ENCODE results near the gene CCNDBP1.
"Not testable (repeated sequence)": the region's sequence is repeated elsewhere in the genome, so short reads cannot be mapped to it uniquely, and the experiment has no call there.

CCNDBP1 gene

GRCh38 chr15:43214169-43214568, 29.0 kb downstream of the CCNDBP1 start:
- H3K9me3 ChIP-seq: peaks cover 3% of the 10 kb centered on the region; the same call in 1 of the 2 replicates
- TF ChIP-seq Cebpa-rat (IDR thresholded peaks at IDR 0.05): no peak
- no peaks in the 10 kb centered on the region for H3K27me3 ChIP-seq

GRCh38 chr15:43214592-43215295, 29.5 kb downstream of the CCNDBP1 start:
- Histone ChIP-seq H3K27me3 (no peaks in the 10 kb centered on the region), H3K9ac (no peak overlapping the region), H3K27ac (no peak overlapping the region), H3K4me2 (no peak overlapping the region), H3K36me3 (no peaks in the 10 kb centered on the region), H3K4me1 (no peaks in the 10 kb centered on the region), H4K20me1 (no peaks in the 10 kb centered on the region), H3K9me3 (peaks cover 3% of the 10 kb centered on the region; the same call in 1 of the 2 replicates), H3K4me3 (no peak overlapping the region)
- TF ChIP-seq Cebpa-rat (IDR thresholded peaks at IDR 0.05): no peak

More at GRCh38 chr15:43214169-43214568, 29.0 kb downstream of the CCNDBP1 start:
- H3K36me3 ChIP-seq: no peaks in the 10 kb centered on the region
- H3K9ac ChIP-seq: no peak overlapping the region
- no peaks in the 10 kb centered on the region for H3K4me1 ChIP-seq
- no peaks in the 10 kb centered on the region for H4K20me1 ChIP-seq
- H3K4me2 ChIP-seq: no peak overlapping the region
- H3K4me3 ChIP-seq: no peak overlapping the region
- H3K27ac ChIP-seq: no peak overlapping the region

- H4K20me1 ChIP-seq: no peaks in the 10 kb centered on the region
- TF ChIP-seq Cebpa-rat (IDR thresholded peaks at IDR 0.05): no peak
- no peaks in the 10 kb centered on the region for H3K4me1 ChIP-seq
- no peak overlapping the region for H3K27ac ChIP-seq
- no peak overlapping the region for H3K9ac ChIP-seq
- no peaks in the 10 kb centered on the region for H3K36me3 ChIP-seq
- no peak overlapping the region for H3K4me2 ChIP-seq
- H3K4me3 ChIP-seq: no peak overlapping the region
- H3K27me3 ChIP-seq: no peaks in the 10 kb centered on the region
- H3K9me3 ChIP-seq: peaks cover 3% of the 10 kb centered on the region; the same call in 1 of the 2 replicates
These were observed 30.8 kb downstream of the CCNDBP1 start for GRCh38 chr15:43215961-43216360.

GRCh38 chr15:43218908-43219706, 33.9 kb downstream of the CCNDBP1 start:
- Histone ChIP-seq H3K4me3 (no peak overlapping the region), H3K4me1 (no peaks in the 10 kb centered on the region), H3K27me3 (no peaks in the 10 kb centered on the region), H3K9ac (no peak overlapping the region), H3K4me2 (no peak overlapping the region), H3K9me3 (peaks cover 3% of the 10 kb centered on the region; the same call in 1 of the 2 replicates), H3K27ac (no peak overlapping the region), H3K36me3 (no peaks in the 10 kb centered on the region), H4K20me1 (no peaks in the 10 kb centered on the region)
- TF ChIP-seq Cebpa-rat (IDR thresholded peaks at IDR 0.05): no peak

- Histone ChIP-seq H3K9ac (no peak overlapping the region), H3K36me3 (no peaks in the 10 kb centered on the region), H3K27me3 (no peaks in the 10 kb centered on the region), H3K4me1 (no peaks in the 10 kb centered on the region), H3K4me2 (no peak overlapping the region), H3K9me3 (peaks cover 3% of the 10 kb centered on the region; the same call in 1 of the 2 replicates), H3K4me3 (no peak overlapping the region), H4K20me1 (no peaks in the 10 kb centered on the region), H3K27ac (no peak overlapping the region)
- no peak for TF ChIP-seq Cebpa-rat (IDR thresholded peaks at IDR 0.05)
These were observed 35.0 kb downstream of the CCNDBP1 start for GRCh38 chr15:43219929-43220928.

GRCh38 chr15:43220991-43221403, 35.8 kb downstream of the CCNDBP1 start, which contains the start of gene EPB42:
Gene EPB42 (minus strand): TSS chr15:43221018. CDS start chr15:43220825, 193 bp downstream.
- peaks cover 3% of the 10 kb centered on the region; the same call in 1 of the 2 replicates for H3K9me3 ChIP-seq
- no peak within 1 kb of the TSS for H3K4me2 ChIP-seq
- no peak for TF ChIP-seq Cebpa-rat (IDR thresholded peaks at IDR 0.05)
- H3K36me3 ChIP-seq: no peaks in the 10 kb centered on the region
- no peak within 1 kb of the TSS for H3K9ac ChIP-seq
- no peaks in the 10 kb centered on the region for H3K27me3 ChIP-seq
- H3K4me3 ChIP-seq: no peak within 1 kb of the TSS
- H3K27ac ChIP-seq: no peak within 1 kb of the TSS
- peaks cover 4% of the 10 kb centered on the region; the same call in 1 of the 2 replicates for H3K4me1 ChIP-seq
- no peaks in the 10 kb centered on the region for H4K20me1 ChIP-seq

GRCh38 chr15:43221422-43221821, 36.2 kb downstream of the CCNDBP1 start:
- Histone ChIP-seq H3K27ac (no peak overlapping the region), H3K4me1 (peaks cover 4% of the 10 kb centered on the region; the same call in 1 of the 2 replicates), H3K36me3 (no peaks in the 10 kb centered on the region), H3K4me3 (no peak overlapping the region), H3K9me3 (peaks cover 5% of the 10 kb centered on the region), H4K20me1 (no peaks in the 10 kb centered on the region), H3K9ac (no peak overlapping the region), H3K27me3 (no peaks in the 10 kb centered on the region), H3K4me2 (no peak overlapping the region)
- TF ChIP-seq Cebpa-rat (IDR thresholded peaks at IDR 0.05): no peak

GRCh38 chr15:43225201-43225949, 40.2 kb downstream of the CCNDBP1 start:
- no peaks in the 10 kb centered on the region for H4K20me1 ChIP-seq
- H3K4me1 ChIP-seq: peaks cover 4% of the 10 kb centered on the region; the same call in 1 of the 2 replicates
- no peak overlapping the region for H3K4me2 ChIP-seq
- H3K9ac ChIP-seq: no peak overlapping the region
- no peak overlapping the region for H3K4me3 ChIP-seq
- no peaks in the 10 kb centered on the region for H3K36me3 ChIP-seq
- no peak for TF ChIP-seq Cebpa-rat (IDR thresholded peaks at IDR 0.05)
- peaks cover 9% of the 10 kb centered on the region for H3K9me3 ChIP-seq
- no peaks in the 10 kb centered on the region for H3K27me3 ChIP-seq
- H3K27ac ChIP-seq: no peak overlapping the region

GRCh38 chr15:43225950-43226255, 40.7 kb downstream of the CCNDBP1 start:
- H3K27me3 ChIP-seq, H3K36me3 ChIP-seq, H3K4me3 ChIP-seq, H3K27ac ChIP-seq, H3K9ac ChIP-seq, H4K20me1 ChIP-seq, H3K9me3 ChIP-seq, H3K4me2 ChIP-seq, H3K4me1 ChIP-seq: not testable (repeated sequence)
